ENCODE results near the gene TRDN.

DNA sequence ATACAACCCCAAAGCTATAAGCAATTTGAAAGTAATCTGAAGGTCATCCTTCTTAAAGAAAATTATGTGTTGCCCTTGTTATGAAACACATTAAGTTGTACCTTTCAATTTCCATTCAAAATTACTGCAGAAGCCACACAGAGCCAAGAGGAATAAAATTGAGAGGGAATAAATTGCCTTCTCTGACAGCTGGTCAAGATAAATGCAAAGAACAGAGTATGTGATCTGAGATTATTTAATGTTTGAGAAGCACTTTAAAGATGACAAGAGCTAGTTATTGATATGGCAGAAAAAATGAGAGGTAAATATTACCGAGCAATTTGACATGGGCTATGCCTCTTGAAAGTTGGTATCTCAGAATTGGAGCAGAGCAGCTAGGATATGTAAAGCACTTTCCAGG, 61.6 kb downstream of the TRDN start:
- TF ChIP-seq, protein P1, sequence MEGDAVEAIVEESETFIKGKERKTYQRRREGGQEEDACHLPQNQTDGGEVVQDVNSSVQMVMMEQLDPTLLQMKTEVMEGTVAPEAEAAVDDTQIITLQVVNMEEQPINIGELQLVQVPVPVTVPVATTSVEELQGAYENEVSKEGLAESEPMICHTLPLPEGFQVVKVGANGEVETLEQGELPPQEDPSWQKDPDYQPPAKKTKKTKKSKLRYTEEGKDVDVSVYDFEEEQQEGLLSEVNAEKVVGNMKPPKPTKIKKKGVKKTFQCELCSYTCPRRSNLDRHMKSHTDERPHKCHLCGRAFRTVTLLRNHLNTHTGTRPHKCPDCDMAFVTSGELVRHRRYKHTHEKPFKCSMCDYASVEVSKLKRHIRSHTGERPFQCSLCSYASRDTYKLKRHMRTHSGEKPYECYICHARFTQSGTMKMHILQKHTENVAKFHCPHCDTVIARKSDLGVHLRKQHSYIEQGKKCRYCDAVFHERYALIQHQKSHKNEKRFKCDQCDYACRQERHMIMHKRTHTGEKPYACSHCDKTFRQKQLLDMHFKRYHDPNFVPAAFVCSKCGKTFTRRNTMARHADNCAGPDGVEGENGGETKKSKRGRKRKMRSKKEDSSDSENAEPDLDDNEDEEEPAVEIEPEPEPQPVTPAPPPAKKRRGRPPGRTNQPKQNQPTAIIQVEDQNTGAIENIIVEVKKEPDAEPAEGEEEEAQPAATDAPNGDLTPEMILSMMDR (IDR thresholded peaks at IDR 0.05) = no peak
- TF ChIP-seq POLR2A (IDR thresholded peaks at IDR 0.05) = no peak
